Measurements from ENCODE around the gene DNM3.

DNM3 gene

GRCh38 chr1:171931752-171932151, 90.5 kb downstream of the DNM3 start:
- no peak for DNase-seq

DNA sequence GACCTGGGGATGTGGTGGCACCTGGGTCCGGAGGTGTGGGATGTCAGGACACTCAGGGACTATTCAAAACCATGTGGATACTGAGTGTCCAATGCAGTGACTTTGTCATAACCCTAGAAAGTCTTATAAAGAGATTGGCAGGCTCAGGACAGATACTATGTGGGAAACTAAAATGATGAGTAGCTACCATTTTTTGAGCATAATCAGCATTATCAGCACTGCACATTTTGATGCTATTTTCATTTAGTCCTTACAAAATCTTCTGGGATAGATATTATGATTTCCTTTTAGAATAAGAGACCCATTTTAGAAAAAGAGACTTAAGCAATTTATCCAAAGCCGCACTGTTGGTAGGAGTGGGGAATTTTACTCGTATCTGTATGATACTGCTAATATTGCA, 93.4 kb downstream of the DNM3 start:
- no peak for DNase-seq

GRCh38 chr1:171935086-171935485, 93.8 kb downstream of the DNM3 start:
- DNase-seq = no peak

GRCh38 chr1:171935664-171936063, 94.4 kb downstream of the DNM3 start:
- DNase-seq = no peak

GRCh38 chr1:171937938-171938337, 96.6 kb downstream of the DNM3 start:
- no peak for DNase-seq

DNA sequence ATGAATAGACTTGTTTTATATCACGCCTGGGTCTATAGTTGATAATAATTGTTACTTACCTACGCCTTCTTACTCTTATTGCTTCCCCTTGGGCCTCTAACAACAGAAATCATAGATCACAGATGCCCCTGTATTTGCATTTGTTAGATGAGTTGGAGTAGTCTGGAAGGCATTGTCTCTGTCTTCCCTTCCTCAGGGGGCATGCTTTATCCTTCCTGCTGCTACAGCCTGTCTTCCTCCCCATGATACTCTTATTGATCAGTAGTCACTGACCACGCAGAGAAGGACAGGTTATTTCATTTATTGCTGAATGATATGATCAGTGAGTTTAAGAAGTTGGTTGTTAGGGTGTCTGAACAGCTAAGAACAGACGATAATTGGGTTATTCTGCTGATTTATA, 98.4 kb downstream of the DNM3 start:
- no peak for DNase-seq

DNA sequence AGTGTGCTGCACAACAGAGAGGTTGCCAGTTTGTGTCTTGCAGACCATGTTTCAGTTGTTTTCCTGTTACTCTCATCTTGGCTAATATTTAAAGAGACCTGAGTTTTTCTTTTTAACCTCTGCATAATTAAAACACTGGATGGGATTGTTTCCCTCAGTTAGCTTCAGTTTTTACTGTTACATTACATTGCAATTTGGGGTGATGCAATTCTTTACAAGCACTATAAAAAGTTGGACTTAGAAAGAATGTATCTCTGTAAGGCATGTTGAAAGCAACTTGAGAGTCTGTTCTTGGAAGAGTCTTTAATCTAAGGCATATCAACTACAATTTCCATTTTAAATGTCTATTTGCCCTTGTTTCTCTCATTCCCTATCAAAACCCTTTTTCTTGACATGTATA, 99.1 kb downstream of the DNM3 start:
- no peak for DNase-seq

GRCh38 chr1:171941920-171942319, 100.6 kb downstream of the DNM3 start:
- DNase-seq = no peak

DNA sequence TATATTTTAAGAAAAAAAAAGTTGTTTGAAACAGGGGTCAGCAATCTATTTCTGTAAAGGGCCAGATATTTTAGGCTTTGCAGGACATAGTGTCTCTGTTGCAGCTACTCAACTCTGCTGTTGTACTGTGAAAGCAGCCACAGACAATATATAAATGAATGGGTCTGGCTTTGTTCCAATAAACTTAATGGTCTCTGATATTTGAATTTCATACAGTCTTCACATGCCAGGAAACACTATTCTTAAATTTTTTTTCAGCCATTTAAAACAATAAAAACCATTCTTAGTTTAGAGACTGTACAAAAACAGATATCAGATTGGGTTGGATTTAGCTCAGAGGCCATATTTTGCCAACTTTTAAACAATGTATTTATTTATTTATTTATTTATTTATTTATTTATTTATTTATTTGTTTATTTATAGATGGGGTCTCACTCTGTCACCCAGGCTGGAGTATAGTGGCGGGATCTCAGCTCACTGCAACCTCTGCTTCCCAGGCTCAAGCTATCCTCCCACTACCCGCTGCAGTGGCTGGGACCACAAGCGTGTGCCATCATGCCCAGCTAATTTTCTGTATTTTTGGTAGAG, 102.8 kb downstream of the DNM3 start:
- DNase-seq = no peak

DNA sequence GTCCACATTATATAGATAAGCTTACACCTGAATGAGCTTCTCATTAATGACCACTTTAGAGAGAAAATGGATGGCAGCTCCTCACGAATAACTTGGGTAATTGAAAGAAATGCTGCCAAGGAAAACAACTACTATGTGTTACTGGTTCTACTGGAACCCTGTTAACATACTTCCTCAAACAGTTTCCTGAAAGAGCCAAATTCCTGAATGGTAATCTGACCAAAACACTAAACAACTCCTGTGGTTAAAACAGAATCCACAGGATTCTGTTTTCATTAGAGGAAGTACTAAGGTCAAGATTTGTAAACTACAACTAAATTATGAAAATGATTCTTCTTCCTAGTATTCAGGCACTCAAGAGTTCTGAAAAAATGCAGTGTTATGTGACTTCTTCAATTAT, 107.2 kb downstream of the DNM3 start:
- DNase-seq = no peak

- no peak for DNase-seq
Measured at GRCh38 chr1:171949316-171949715, 108.0 kb downstream of the DNM3 start.

DNA sequence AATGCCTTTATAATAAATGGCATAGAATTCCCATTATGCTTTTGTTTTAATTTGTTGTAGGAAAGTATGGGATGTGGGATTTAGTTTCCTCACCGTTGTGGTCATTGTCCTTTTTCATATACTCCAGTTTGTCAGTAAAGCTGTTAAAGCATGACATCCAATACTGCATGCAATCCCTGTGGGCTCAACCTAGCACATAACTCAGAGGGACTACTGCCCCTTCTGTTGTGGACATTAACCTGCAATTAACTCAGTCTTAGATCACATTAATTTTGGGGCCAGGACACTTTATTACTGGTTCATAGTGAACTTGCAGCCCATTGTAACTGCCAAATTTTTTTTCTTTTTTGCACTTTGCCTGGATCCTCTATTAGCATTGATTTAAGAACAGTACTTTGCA, 112.5 kb downstream of the DNM3 start:
- DNase-seq = no peak

- no peak for DNase-seq
Measured at GRCh38 chr1:171954361-171954760, 113.1 kb downstream of the DNM3 start.

- no peak for DNase-seq
Measured at GRCh38 chr1:171961861-171962260, 120.6 kb downstream of the DNM3 start.

DNA sequence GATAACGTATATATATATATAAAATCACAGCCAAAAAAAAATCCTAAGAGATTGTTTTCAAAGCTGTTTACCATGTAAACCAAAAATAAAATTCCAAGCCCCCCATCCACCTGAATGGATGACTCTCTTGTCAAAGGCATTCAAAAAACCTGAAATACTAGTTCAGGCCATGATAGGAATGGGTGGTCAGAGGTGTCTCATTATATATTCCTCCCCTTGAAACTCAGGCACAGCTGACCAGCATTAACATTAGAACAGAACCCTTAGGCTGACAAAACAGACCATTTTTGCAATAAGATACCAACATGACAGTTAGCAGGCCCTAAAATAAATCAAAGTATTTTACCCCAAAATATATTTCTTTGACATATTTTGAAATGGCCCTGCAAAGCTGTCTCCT, 122.5 kb downstream of the DNM3 start:
- DNase-seq = no peak

GRCh38 chr1:171965777-171966176, 124.5 kb downstream of the DNM3 start:
- no peak for DNase-seq

DNA sequence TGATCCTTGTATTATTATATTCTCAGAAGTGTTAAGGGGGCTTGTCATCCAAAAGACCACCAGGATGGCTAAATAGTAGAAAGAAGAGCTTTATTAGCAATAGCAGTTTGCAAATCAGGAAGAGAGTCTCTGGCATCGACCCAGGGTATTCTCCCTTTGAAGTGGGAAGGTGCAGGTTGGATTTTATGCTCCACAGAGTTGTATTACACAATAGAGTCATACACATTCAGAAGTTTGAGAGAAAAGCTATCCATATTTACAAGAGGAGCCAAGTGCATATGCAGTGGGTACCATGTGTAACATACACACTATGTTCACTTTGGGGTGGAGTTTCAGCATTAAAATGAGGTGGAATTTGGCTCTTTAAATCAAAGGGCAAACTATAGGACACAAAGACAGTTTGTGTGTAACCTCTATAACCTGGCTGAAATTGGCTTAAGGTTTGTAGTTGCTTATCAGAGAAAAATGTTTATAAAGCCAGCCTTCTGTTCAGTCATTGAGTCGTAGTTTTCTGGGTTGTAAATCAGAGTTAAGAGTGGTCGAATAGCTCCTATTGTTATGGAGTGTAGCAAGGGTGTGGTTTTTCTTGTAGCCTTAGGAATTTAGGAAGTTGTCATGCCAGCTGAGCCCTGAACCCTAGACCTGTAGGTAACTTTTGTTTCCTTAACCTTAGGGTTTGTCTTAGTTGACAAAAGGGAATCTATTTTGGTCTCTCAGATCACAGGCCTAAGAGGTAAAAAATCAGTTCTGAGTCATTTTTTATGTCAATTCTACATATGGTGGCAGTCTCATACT, 125.3 kb downstream of the DNM3 start:
- no peak for DNase-seq

DNA sequence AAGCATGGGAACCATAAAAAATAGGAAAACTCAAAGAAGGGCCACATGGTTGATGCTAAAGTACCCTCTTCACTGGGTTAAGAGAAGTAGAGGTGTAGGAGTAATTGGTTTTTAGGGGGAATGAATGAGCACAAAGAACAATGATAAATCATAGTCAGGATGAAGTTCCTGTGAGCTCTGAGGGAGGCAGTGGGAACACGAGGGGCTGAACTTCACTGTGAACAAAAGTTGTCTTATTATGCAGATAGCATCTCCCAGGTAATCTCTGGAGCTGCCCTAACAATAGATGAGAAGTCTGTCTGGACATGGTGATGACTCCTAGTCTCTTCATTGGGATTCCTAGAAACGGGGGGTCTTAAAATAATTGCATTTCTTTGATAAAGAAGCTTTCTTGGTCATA, 127.9 kb downstream of the DNM3 start:
- no peak for DNase-seq

DNA sequence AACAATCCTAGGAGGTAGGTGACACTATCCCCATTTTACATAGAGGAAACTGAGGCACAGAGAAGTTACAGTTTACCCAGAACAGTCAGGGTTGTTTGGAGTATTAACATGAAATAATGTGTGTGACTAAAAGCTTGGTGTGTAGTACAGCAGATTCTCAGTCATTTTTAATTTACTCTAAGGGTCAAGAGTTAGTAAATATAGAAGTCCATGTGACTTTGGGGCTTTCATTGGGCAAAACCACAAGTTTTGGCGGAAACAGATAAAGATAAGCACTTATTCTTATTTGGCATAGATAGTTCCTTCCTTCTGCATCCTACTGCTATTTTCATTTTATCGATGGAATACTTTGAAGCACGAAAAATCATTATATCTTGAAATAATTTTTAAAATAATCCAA, 128.5 kb downstream of the DNM3 start:
- DNase-seq = no peak

- DNase-seq = no peak
Measured at GRCh38 chr1:171972846-171973245, 131.5 kb downstream of the DNM3 start.

- no peak for DNase-seq
Measured at GRCh38 chr1:171973421-171973820, 132.1 kb downstream of the DNM3 start.

GRCh38 chr1:171981303-171981702, 140.0 kb downstream of the DNM3 start:
- DNase-seq = no peak

DNA sequence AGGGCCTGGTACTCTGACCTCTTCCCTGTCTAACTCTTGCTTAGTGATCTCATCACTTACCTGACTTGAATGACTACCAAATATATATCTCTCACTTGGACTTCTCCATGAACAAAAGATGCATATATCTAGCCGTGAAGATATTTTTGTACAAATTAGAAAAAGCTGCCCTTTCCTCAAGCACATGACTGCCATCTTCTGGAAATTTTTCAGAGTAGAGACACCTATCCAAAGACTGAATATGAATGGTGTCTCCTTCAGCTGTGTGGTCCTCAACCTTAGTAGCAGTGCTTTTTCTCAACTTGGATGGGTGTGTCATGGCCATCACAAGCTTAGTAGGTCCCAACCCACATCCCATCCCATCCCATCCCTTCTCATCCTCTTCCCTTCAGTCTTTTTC, 142.3 kb downstream of the DNM3 start:
- no peak for DNase-seq

GRCh38 chr1:171984262-171984661, 143.0 kb downstream of the DNM3 start:
- no peak for DNase-seq
